ENCODE data around the gene RERE.

RERE gene

GRCh38 chr1:8689431-8690252 is 127.8 kb downstream of the RERE start (continued):
- TF ChIP-seq OSR2 (tag by site-specific recombination; IDR thresholded peaks at IDR 0.05) (peak; percentile 90), ZNF785 (tag by site-specific recombination; IDR thresholded peaks at IDR 0.05) (no peak), ZNF560 (tag by site-specific recombination; IDR thresholded peaks at IDR 0.05; ENCODE audit: borderline replicate concordance) (no peak), ZNF529 (tag by site-specific recombination; IDR thresholded peaks at IDR 0.05; ENCODE audit: insufficient replicate concordance) (no peak), ZNF548 (tag by site-specific recombination; IDR thresholded peaks at IDR 0.05) (no peak), ZNF280D (tag by site-specific recombination; IDR thresholded peaks at IDR 0.05) (no peak), ZNF311 (tag by site-specific recombination; IDR thresholded peaks at IDR 0.05; ENCODE audit: borderline replicate concordance) (no peak), ZNF26 (tag by site-specific recombination; IDR thresholded peaks at IDR 0.05) (no peak), ZNF549 (tag by site-specific recombination; IDR thresholded peaks at IDR 0.05) (0 out of 2 replicates have a peak, but pooled peaks have one; percentile 27), ZNF677 (tag by site-specific recombination; IDR thresholded peaks at IDR 0.05) (no peak), ZNF157 (tag by site-specific recombination; IDR thresholded peaks at IDR 0.05) (no peak), KLF10 (tag by site-specific recombination; IDR thresholded peaks at IDR 0.05) (no peak), PRDM6 (tag by site-specific recombination; IDR thresholded peaks at IDR 0.05) (peak; percentile 35; the same call in 1 of the 2 replicates), ZNF114 (tag by site-specific recombination; IDR thresholded peaks at IDR 0.05) (no peak), KLF9 (tag by site-specific recombination; IDR thresholded peaks at IDR 0.05; ENCODE audit: low read depth) (no peak), ZNF23 (tag by site-specific recombination; IDR thresholded peaks at IDR 0.05; ENCODE audit: borderline replicate concordance) (no peak), ZNF341 (tag by site-specific recombination; IDR thresholded peaks at IDR 0.05; ENCODE audit: low read depth) (no peak), ZNF521 (tag by site-specific recombination; IDR thresholded peaks at IDR 0.05) (no peak), TRIM28 (IDR thresholded peaks at IDR 0.05; ENCODE audit: borderline replicate concordance, low read length) (peak; percentile 52; the same call in 1 of the 2 replicates), ZNF645 (tag by site-specific recombination; IDR thresholded peaks at IDR 0.05) (no peak), ZNF48 (tag by site-specific recombination; IDR thresholded peaks at IDR 0.05) (no peak), SCRT2 (tag by site-specific recombination; IDR thresholded peaks at IDR 0.05) (no peak), ZNF600 (tag by site-specific recombination; IDR thresholded peaks at IDR 0.05) (peak; percentile 85)

All from HEK293 (cell line).